Glomerular endothelial cell (primary cell): ENCODE measurements around the gene SMIM38. TPM values are rescaled to one million over a fixed set of nuclear protein-coding genes. Genes with fewer than 3 reads are reported as not detected.

ENCODE experiments used
- DNase-seq: peaks from one replicate; pipeline ENCODE4 v3.0.0-alpha.2; 2011; ENCODE audit warnings: low read depth, low spot score; ENCODE audit errors: extremely low read depth
- total RNA-seq: library from RNA; depleted of rRNA; stranded (reverse); fragments of >200 nt; gene quantifications from 2 replicates; pipeline ENCODE4 v1.2.3, GENCODE V29; 2015

Gene SMIM38
- total RNA-seq, 1 donor from 2014 or later: not detected

GRCh38 chr11:69200331-69201065 lies 44.8 kb downstream of the SMIM38 start:
- no peak for DNase-seq

- no peak for DNase-seq
Measured at GRCh38 chr11:69201066-69201365, 45.3 kb downstream of the SMIM38 start.

GRCh38 chr11:69201764-69202370 lies 46.1 kb downstream of the SMIM38 start:
- DNase-seq: no peak

- no peak for DNase-seq
Measured at GRCh38 chr11:69202511-69203221, 46.9 kb downstream of the SMIM38 start.

- no peak for DNase-seq
Measured at GRCh38 chr11:69203381-69203780, 47.6 kb downstream of the SMIM38 start.

- DNase-seq: no peak
Measured at GRCh38 chr11:69203901-69204245, 48.1 kb downstream of the SMIM38 start.

- DNase-seq: no peak
Measured at GRCh38 chr11:69204246-69204940, 48.7 kb downstream of the SMIM38 start.

- no peak for DNase-seq
Measured at GRCh38 chr11:69204941-69205742, 49.4 kb downstream of the SMIM38 start.

Other genes starting within 250 kb of the SMIM38 start
- gene MRGPRD, start 174.9 kb upstream of the SMIM38 start, total RNA-seq: not detected in 2 replicates
- 0.24 TPM in 1 of 2 replicates, not detected in the other for gene MRGPRF, start 142.7 kb upstream of the SMIM38 start, total RNA-seq
- 7.8 and 19.7 TPM in 2 replicates for gene TPCN2, start 107.0 kb upstream of the SMIM38 start, total RNA-seq
- gene MYEOV, start 138.2 kb downstream of the SMIM38 start, total RNA-seq: 1.2 and 1.9 TPM in 2 replicates